ENCODE data around the gene ROGDI.
A peak's percentile ranks its signal among the peaks of the same experiment; 100 is the strongest.

Gene ROGDI

GRCh38 chr16:4801962-4802658, at the start of gene ROGDI:
ROGDI (minus strand) TSS chr16:4802633; CDS start chr16:4802571, 62 bp downstream.
- peak; percentile 57 for DNase-seq

GRCh38 chr16:4850211-4850610, 47.8 kb upstream of the ROGDI start:
- no peak for DNase-seq

DNA sequence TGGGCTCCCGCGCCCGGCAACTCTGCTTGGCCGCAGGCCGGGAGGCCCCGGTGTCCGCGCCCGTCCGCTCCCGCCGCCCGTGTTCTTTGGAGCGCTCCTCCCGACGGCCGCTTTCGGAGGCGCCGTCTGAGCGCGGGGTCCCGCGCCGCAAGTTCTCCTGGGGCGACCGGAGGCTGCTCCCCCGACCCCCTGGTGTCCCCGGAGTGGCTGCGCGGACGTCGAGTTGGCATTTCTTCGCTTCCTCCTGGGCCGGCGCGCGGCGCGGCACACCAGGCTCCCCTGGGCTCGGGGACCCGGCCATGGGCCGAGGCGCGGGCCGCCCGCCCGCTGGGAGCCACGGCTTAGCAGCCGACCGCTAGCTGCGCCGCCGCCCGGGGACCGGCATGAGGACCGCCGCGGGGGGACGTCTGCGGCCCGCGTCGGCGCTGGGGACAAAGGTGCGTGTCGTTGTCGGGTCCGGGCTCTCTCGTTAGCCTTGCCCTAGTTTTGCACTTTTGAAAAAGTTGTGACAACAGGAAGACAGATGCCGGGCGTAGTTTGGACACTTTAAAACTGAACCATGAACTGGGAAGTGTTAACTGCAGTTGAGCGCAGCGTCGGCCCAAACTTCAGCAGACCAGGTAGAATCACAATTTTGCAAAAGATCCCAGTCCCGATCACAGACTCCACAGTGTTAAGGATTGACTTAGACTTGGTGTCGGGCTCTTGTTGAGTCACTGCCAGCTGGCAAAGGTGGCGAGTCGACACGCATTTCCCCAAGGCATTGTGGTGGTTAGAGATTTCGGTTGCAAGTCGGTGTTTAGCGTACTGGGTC, 45.5 kb upstream of the ROGDI start:
- no peak for DNase-seq

DNA sequence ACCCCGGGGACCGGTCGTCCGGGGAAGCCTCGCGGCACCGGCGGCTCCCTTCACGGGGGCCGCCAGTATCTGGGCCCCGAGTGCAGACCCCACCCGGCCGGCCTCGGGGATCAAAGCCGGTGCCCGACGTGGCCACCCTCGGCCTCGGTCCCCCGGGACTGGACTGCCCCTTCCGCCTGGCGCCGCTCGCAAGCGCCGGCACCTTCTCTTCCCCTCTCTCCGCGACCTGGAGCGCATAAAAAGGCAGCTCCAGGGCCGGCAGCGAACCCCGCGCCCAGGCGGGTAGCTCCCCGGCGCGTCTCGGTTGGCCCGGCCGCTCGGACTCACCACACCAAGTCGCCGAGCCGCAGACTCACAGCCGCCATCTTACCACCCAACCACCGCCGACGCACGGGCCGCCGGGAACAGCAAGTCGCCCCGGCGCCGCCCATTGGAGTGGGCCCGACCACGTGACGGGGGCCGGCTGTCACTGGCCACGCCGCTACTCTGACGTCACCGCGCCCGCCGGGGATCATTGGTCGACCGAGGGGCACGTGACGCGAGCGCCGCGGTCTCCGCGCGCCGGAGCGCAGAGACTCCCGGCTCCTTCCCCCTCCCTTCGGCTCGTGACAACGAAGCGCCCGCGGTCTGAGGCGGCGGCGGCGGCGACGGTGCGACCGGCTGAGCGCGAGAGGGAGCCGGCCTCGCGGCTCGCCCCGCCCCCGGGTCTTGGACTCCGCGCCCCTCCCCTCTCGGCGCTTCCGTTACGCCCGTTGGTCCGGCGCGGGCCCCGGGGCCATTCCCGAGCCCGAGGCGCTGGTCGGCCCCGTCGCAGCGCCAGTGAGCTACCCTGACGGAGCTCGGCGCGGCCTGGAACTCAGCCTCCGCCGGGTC, 44.7 kb upstream of the ROGDI start, which contains the start of the genes GLYR1 and UBN1:
Gene GLYR1 (minus strand): TSS at position 388 of the 873 bp plus-strand sequence. CDS start 23 bp downstream, at position 365.
Gene UBN1 (plus strand): TSS at position 581 of the 873 bp plus-strand sequence. CDS start 5,437 bp downstream, outside the sequence.
- DNase-seq = peak; percentile 87

- DNase-seq = no peak
Observed at GRCh38 chr16:4846503-4846900, 44.1 kb upstream of the ROGDI start.

DNA sequence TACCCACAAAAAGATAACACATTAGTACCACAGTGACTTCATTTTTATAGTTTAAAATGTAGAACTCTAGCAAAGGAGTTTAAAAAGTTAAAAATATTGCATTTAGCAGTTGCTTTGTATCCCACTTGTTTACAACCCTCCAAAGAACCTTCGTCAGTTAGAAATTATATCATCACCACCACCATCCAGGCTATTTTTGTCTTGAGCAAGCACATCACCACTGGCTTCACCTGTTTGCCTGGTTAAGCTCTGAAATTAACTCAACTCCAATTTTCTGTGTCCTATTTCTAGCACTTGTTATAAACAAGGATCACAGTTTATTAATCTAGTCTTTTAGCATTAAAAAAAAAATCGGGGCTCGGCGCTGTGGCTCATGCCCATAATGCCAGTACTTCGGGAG, 38.6 kb upstream of the ROGDI start:
- DNase-seq = no peak

DNA sequence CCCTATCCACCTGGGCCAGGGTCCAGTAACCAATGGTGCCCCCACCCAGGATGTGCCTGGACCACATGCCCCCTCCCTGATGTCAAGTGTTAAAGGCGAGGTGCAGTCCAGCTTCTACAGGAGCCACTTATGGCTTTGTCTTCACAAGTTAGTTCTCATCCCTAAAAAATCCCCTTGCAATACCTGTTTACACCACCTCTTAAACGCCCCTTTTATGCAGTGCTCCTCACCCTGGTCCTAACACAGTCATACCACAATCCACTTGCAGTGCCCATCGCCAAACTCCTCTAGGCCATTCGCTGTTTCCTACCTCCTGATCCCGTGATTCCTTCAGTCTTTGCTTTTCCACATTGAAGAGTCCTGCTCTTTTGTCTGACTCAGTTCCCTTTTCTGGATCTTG, 37.5 kb upstream of the ROGDI start:
- DNase-seq = no peak

- no peak for DNase-seq
Observed at GRCh38 chr16:4837733-4838501, 35.5 kb upstream of the ROGDI start.

DNA sequence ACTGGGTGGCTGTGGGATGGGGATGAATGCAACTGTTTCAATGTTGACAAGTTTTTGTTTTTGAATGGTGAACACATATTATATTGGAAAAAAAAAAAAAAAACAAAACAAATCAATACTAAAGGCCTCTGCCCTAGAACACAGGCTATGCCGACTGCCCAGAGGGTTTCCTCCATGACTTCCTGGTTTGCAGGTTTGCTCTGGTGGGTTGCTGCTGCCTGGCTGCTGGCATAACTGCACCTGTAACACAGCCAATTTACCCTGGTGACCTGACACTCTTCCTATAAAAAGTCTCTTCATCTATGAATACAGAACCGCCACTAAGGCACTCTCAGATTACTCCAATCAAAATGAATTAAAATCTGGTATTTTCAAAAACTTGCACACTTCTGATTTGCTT, 34.3 kb upstream of the ROGDI start:
- no peak for DNase-seq

DNA sequence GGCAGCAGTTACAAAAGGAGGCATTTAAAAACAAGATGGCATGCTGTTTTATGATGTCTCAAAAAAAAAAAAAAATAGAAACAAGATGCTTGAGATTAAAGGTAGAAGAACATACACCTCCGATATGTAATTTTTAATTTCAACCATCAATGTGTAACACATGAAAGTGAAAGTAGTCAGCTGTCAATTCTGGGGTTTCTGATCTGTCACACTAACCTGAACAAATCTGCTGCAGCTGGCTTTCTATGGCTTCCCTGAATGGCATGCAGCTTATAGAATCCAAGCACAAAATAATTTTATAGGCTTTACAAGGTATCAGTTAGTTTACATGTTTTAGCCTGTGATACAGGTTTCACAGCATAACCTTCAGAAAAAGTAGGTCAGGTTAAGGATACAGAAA, 31.2 kb upstream of the ROGDI start:
- DNase-seq = no peak

GRCh38 chr16:4832698-4833343, 30.4 kb upstream of the ROGDI start:
- no peak for DNase-seq

DNA sequence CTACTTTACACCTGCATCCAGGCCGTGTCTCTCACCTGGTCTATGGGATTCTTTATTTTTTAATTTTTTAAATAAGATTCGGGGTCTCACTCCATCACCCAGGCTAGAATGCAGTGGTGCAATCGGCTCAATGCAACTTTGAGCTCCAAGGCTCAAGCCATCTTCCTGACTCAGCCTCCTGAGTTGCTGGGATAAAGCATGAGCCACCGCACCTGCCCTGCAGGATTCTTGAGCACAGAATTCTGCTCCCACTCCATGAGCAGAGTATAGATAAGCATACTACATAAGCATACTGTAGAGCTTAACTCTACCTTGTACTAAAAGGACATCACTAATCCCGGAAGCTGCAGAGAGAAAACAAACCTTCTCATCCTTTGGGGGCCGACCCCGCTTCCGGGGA, 29.2 kb upstream of the ROGDI start:
- DNase-seq = no peak

- DNase-seq = no peak
Observed at GRCh38 chr16:4830408-4830807, 28.0 kb upstream of the ROGDI start.

DNA sequence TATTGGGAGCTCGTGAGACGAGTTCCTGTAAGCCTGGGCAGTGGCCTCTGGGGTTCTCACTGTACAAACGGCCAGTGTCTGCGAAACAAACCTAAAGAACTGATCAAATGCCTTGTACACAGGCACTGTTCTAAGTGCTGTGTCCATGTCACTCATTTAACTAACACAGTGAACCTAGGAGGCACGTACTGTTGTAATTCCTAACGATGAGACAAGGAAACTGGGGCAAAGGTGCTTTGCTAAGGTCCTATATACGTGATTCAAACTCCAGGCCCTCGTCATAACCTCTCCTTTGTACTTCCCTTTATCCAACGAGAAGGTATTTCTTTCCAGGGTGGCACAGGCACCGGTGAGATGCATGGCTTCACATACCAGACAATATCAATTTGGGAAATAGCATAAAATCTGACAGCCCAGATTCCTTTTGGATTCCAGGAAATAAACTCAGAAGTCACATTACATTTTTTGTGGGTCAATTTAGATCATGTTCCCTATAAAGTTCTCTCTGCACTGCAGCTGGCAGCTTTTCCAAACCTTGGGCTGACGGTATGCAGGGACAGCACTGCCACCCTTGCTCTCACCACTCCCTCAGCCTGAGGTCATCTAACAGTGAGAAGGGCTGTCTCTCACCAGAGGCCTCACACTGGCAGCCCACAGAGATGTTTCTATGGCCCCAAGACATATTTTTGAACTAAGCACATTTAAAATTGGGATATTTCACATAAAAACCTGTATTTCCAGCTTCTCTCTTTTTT, 26.3 kb upstream of the ROGDI start:
- DNase-seq = no peak

- no peak for DNase-seq
Observed at GRCh38 chr16:4826980-4827379, 24.5 kb upstream of the ROGDI start.

DNA sequence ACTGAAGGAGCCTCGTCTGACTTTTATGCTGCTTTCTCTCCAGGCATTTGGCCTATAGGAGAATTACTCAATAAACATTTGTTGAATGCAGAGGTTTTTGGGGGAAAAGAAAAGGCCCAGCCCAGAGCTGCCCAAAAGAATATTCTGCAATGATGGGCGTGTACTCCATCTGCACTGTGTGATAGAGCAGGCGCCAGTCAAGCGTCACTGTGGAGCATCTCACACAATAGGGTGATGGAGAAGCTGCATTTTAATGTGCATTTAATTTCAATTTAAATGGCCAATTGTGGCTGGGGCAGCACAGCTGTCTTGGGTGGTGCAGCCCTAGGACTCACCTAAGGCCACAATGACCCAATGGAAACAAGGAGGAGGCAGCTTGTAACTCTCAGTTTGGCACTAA, 24.1 kb upstream of the ROGDI start:
- DNase-seq = no peak

- DNase-seq = no peak
Observed at GRCh38 chr16:4825196-4825595, 22.8 kb upstream of the ROGDI start.

GRCh38 chr16:4820652-4821051, 18.2 kb upstream of the ROGDI start:
- DNase-seq = no peak

DNA sequence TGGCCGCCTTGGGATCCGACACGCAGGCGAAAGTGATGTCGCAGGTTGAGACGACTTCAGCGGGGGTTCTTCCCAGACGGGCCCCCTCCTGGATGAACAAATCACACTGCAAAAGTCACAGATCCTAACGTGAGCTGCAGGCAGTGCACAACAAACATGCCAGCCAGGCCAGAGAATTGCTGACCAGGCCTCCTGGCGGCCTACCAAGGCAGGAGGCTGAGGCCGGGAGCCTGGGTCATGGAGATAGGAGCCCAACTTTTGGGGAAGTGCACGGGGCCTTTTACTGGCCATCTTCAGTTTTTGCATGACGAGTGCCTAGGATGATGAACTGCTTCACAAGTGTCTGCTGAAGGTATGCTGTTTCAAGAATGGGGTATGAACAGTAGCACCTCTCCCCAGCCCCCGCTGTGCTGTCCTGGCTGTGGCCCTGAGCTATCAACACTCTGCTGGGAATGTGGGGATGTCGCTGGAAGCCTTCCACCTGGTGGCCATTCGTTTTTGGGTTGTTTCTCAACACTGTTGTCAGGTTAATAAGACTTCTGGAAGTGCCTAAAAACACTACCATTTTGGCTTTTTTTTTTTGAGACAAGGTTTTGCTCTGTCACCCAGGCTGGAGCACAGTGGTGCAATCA, 12.2 kb upstream of the ROGDI start:
- DNase-seq = no peak

DNA sequence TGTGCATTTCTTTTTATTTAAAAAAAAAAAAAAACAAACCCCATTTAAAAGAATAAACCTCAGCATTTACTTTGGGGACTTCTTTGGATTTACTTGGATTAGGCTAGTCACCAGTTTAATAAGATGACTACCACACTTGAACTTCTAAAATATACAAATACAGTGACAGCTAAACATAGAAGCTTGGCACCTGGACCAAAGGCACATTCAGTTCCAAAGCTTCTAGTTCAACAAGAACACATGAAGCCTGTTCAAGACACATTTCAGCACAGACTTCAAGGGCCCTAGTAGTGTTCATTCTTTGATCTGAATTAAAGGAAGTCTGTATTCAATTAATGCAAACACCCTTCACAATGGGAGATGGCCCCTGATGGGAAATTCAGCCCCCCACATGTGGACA, 11.6 kb upstream of the ROGDI start:
- no peak for DNase-seq
